ENCODE data around the gene FES. TPM values are rescaled to one million over a fixed set of nuclear protein-coding genes. Genes with fewer than 3 reads are reported as not detected.

The FES gene
- polyA plus RNA-seq, 1 donor from 2014 or later = not detected

GRCh38 chr15:90836296-90836871 lies 47.9 kb upstream of the FES start:
- Histone ChIP-seq H3K9me3 (ENCODE audit: low read length) (no peaks in the 10 kb centered on the region), H4K20me1 (ENCODE audit: insufficient read depth) (no peaks in the 10 kb centered on the region), H3K4me3 (ENCODE audit: low read length) (no peak overlapping the region), H3K9ac (ENCODE audit: low read length) (no peak overlapping the region), H3K9me2 (ENCODE audit: insufficient read depth, low read length) (no peaks in the 10 kb centered on the region), H2AFZ (ENCODE audit: low read depth, low read length) (no peak overlapping the region), H3F3A (ENCODE audit: insufficient read depth, low read length, poor library complexity, severe bottlenecking) (no peaks in the 10 kb centered on the region), H3K36me3 (ENCODE audit: insufficient read depth, low read length) (no peaks in the 10 kb centered on the region), H3K27ac (ENCODE audit: low read length) (no peak overlapping the region), H3K4me2 (ENCODE audit: low read length) (no peak overlapping the region), H3K79me2 (replicated peaks; ENCODE audit: insufficient read depth, low read length) (no peaks in the 10 kb centered on the region), H3K27me3 (ENCODE audit: insufficient read depth, low read depth, low read length) (no peaks in the 10 kb centered on the region)
- no peak for TF ChIP-seq POLR2AphosphoS5 (IDR thresholded peaks at IDR 0.05)

GRCh38 chr15:90837094-90837493 lies 47.2 kb upstream of the FES start:
- H3F3A ChIP-seq (ENCODE audit: insufficient read depth, low read length, poor library complexity, severe bottlenecking) = no peaks in the 10 kb centered on the region
- H3K9ac ChIP-seq (ENCODE audit: low read length) = no peak overlapping the region
- H3K4me3 ChIP-seq (ENCODE audit: low read length) = no peak overlapping the region
- H3K36me3 ChIP-seq (ENCODE audit: insufficient read depth, low read length) = no peaks in the 10 kb centered on the region
- TF ChIP-seq MXI1 (conservative IDR thresholded peaks at IDR 0.05; ENCODE audit: poor library complexity, severe bottlenecking) (no peak), CTCF (IDR thresholded peaks at IDR 0.05; ENCODE audit: poor library complexity, severe bottlenecking) (no peak)
- no peaks in the 10 kb centered on the region for H3K9me3 ChIP-seq (ENCODE audit: low read length)
- H3K27me3 ChIP-seq (ENCODE audit: insufficient read depth, low read depth, low read length) = no peaks in the 10 kb centered on the region
- no peak overlapping the region for H3K27ac ChIP-seq (ENCODE audit: low read length)
- H3K79me2 ChIP-seq (replicated peaks; ENCODE audit: insufficient read depth, low read length) = no peaks in the 10 kb centered on the region
- no peak overlapping the region for H2AFZ ChIP-seq (ENCODE audit: low read depth, low read length)
- no peak overlapping the region for H3K4me2 ChIP-seq (ENCODE audit: low read length)
- no peaks in the 10 kb centered on the region for H4K20me1 ChIP-seq (ENCODE audit: insufficient read depth)
- H3K9me2 ChIP-seq (ENCODE audit: insufficient read depth, low read length) = no peaks in the 10 kb centered on the region

GRCh38 chr15:90838139-90838538 lies 46.2 kb upstream of the FES start:
- no peaks in the 10 kb centered on the region for H3K27me3 ChIP-seq (ENCODE audit: insufficient read depth, low read depth, low read length)
- H3K4me3 ChIP-seq (ENCODE audit: low read length) = no peak overlapping the region
- no peaks in the 10 kb centered on the region for H3K79me2 ChIP-seq (replicated peaks; ENCODE audit: insufficient read depth, low read length)
- no peak overlapping the region for H3K9ac ChIP-seq (ENCODE audit: low read length)
- no peak overlapping the region for H2AFZ ChIP-seq (ENCODE audit: low read depth, low read length)
- H3K36me3 ChIP-seq (ENCODE audit: insufficient read depth, low read length) = no peaks in the 10 kb centered on the region
- no peaks in the 10 kb centered on the region for H3F3A ChIP-seq (ENCODE audit: insufficient read depth, low read length, poor library complexity, severe bottlenecking)
- no peaks in the 10 kb centered on the region for H3K9me3 ChIP-seq (ENCODE audit: low read length)
- no peaks in the 10 kb centered on the region for H3K9me2 ChIP-seq (ENCODE audit: insufficient read depth, low read length)
- H3K27ac ChIP-seq (ENCODE audit: low read length) = no peak overlapping the region
- H3K4me2 ChIP-seq (ENCODE audit: low read length) = no peak overlapping the region
- H4K20me1 ChIP-seq (ENCODE audit: insufficient read depth) = no peaks in the 10 kb centered on the region
- no peak for TF ChIP-seq SMC3 (conservative IDR thresholded peaks at IDR 0.05; ENCODE audit: poor library complexity)
- TF ChIP-seq EZH2 (IDR thresholded peaks at IDR 0.05; ENCODE audit: borderline replicate concordance, insufficient read depth, low read length, poor library complexity, severe bottlenecking) = no peak
- TF ChIP-seq RAD21 (conservative IDR thresholded peaks at IDR 0.05) = no peak
- TF ChIP-seq CTCF (IDR thresholded peaks at IDR 0.05; ENCODE audit: poor library complexity, severe bottlenecking) = no peak
- TF ChIP-seq TAF1 (IDR thresholded peaks at IDR 0.05; ENCODE audit: low read depth) = no peak
- TF ChIP-seq POLR2AphosphoS5 (IDR thresholded peaks at IDR 0.05) = no peak
